HuH-7 (cell line): ENCODE measurements around the gene NECTIN3.
A peak's percentile ranks its signal among the peaks of the same experiment; 100 is the strongest.

Experiments used
- DNase-seq: peaks from one replicate; pipeline ENCODE4 v3.0.0; 2011; ENCODE audit warnings: low spot score

The NECTIN3 gene, protein sequence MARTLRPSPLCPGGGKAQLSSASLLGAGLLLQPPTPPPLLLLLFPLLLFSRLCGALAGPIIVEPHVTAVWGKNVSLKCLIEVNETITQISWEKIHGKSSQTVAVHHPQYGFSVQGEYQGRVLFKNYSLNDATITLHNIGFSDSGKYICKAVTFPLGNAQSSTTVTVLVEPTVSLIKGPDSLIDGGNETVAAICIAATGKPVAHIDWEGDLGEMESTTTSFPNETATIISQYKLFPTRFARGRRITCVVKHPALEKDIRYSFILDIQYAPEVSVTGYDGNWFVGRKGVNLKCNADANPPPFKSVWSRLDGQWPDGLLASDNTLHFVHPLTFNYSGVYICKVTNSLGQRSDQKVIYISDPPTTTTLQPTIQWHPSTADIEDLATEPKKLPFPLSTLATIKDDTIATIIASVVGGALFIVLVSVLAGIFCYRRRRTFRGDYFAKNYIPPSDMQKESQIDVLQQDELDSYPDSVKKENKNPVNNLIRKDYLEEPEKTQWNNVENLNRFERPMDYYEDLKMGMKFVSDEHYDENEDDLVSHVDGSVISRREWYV

GRCh38 chr3:111071257-111072030, at the start of gene NECTIN3:
Gene NECTIN3 (plus strand): TSS chr3:111071816. CDS start chr3:111072018, 202 bp downstream.
- DNase-seq: peak; percentile 94

GRCh38 chr3:111027868-111028267, 43.7 kb upstream of the NECTIN3 start:
- DNase-seq: no peak

GRCh38 chr3:111031538-111031937, 40.1 kb upstream of the NECTIN3 start:
- DNase-seq: no peak

GRCh38 chr3:111032677-111033076, 38.9 kb upstream of the NECTIN3 start:
- DNase-seq: no peak

DNA sequence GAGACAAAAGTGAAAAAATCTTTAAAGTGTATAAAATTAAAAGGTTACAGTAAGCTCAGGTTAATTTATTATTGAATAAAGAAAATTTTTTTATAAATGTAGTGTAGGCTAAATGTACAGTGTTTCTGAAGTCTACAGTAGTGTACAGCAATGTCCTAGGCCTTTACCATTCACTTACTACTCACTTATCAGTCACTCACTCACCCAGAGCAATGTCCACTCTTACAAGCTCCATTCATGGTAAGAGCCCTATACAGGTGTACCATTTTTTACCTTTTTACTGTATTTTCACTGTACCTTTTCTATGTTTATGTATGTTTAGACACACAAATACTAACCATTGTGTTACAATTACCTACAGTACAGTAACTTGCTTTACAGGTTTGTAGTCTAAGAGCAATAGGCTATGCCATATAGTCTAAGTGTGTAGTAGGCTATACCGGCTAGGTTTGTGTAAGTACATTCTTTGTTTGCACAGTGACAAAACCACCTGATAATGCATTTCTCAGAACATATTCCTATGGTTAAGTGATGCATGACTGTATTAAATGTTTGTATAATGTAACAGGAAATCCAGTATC, 38.1 kb upstream of the NECTIN3 start:
- DNase-seq: no peak

- DNase-seq: no peak
Measured at GRCh38 chr3:111035316-111035715, 36.3 kb upstream of the NECTIN3 start.

- no peak for DNase-seq
Measured at GRCh38 chr3:111035902-111036301, 35.7 kb upstream of the NECTIN3 start.

DNA sequence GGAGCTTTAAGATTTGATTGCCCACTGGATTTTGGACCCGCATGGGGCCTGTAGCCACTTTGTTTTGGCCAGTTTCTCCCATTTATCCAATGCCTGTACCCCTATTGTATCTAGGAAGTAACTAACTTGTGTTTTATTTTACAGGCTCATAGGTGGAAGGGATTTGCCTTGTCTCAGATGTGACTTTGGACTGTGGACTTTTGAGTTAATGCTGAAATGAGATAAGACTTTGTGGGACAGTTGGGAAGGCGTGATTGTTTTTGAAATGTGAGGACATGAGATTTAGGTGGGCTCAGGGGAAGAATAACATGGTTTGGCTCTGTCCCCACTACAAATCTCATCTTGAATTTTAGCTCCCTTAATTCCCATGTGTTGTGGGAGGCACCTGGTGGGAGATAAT, 30.7 kb upstream of the NECTIN3 start:
- DNase-seq: no peak

DNA sequence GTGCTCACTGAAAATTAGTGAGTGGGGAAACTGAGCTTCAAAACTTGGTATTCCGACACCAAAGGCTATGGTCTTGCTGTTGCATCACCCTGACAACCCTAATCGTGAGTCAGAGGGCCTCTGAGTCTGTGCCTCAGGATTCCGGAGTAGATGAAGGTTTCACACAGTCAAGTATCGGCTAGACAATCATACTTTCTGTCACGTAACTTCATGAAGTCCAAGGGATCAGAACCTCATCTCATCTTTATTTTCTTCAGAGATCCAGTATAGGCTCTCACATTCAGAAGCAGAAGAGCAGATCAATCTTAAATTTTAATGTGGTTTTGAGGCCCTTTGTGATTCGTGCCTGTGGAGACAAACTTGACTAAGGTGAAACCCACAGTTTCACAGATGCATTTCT, 26.1 kb upstream of the NECTIN3 start:
- DNase-seq: no peak

- no peak for DNase-seq
Measured at GRCh38 chr3:111047042-111047441, 24.6 kb upstream of the NECTIN3 start.

GRCh38 chr3:111047812-111048435, 23.7 kb upstream of the NECTIN3 start:
- DNase-seq: no peak

GRCh38 chr3:111051354-111051753, 20.3 kb upstream of the NECTIN3 start:
- DNase-seq: no peak

- no peak for DNase-seq
Measured at GRCh38 chr3:111068574-111068973, 3.0 kb upstream of the NECTIN3 start.

DNA sequence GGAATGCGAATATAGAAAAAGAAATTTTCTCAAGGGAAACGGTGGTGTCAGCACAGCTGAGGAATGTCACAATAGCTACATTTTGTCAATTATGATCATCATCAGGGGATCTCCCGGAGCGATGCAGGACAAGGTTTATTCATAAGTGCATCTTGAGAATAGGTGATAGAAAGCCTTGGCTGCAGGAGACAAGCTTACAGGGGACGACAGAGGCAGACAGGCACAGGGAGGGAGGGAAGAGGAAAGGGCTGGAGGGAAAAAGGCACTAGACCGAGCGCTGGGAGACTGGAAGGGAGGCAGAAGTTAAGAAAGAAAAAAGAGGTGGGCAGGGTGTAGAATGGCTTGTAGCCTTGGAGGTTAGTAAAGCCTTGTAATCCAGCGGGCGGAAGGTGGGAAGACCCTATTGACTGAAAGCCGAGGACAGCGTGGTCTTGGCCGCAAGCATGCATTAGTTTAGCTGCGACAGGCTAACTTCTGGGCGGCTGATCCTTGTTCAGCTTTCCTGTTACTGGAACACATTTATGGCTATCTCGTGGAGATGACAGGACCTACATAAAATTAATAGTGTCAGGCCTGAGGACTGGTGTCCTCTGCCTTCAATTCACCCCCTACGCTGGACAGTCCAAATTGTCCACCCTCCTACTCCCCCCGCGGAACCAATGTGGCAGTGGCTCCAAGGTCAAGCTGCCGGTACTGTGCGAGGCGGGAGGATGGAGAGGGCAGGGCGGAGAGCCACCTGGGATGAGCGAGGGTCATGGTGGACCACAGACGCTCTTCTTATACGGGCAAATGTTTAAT, 1.4 kb upstream of the NECTIN3 start:
- no peak for DNase-seq

- DNase-seq: no peak
Measured at GRCh38 chr3:111070772-111071256, 802 bp upstream of the NECTIN3 start.

DNA sequence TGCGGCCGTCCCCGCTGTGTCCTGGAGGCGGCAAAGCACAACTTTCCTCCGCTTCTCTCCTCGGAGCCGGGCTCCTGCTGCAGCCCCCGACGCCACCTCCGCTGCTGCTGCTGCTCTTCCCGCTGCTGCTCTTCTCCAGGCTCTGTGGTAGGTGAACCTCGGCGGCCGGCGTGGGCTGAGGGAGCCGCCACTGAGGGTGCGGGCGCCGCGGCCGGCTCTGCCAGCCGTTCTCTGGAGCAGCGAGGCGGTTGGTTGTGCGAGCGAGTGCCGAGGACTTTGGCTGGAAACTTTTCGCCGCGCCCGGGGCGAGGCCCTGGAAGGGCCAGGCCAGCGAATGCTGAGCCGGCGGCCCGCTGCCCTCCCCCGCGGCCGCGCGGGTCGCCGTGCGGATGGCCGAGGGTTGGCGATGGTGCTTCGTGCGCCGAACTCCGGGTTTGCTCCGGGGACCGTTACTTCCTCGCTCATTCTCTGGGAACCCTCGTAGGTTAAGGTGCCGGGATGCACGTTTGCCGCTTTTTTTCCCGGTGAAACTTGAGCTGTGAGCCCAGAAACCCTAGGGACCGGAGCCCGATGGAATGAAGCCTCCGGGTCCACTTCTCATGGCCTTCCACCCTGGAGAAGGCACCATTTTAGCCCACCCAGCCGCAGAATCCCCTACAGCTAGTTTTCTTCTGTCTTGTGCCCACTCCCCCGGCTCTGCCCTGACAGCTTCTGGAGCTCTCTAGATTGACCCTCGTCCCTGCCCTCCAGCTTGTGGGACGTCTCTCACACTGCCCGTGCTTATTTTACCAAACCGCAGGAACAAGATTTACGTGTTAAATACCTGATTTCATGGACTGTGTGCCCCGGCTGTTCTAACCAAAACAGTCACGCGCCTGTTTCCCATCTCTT, 660 bp downstream of the NECTIN3 start:
- DNase-seq: no peak

DNA sequence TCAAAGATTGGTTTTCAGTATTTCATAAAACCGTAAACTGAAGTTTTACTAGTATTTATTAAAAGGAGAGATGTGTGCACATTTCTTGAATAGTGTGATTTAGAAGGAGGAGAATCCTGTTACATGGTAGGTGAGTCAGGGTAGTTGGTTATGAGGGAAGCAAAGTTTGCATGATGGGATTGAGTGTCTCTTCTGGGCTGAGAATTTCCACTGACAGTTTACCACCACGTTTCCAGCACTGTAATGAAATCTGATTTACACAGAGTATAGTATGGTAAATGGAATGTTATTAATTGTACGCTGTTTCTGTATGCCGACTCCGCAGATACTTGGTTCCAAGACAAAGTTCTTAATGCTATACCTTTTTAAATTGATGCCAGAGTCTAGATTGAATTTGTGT, 1.6 kb downstream of the NECTIN3 start:
- no peak for DNase-seq

DNA sequence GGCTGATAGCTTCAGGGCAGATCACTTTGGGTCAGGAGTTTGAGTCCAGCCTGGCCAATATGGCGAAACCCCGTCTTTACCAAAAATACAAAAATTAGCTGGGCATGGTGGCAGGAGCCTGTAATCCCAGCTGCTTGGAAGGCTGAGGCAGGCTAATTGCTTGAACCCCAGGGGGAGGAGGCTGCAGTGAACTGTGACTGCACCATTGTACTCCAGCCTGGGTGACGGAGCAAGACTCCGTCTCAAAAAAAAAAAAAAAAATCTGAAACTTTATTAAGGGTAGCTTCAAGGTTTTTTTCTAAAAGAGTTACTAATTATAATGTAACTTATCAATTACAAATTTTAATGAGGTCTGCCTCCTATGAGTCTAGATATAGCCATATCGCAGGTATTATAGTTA, 5.1 kb downstream of the NECTIN3 start:
- no peak for DNase-seq

DNA sequence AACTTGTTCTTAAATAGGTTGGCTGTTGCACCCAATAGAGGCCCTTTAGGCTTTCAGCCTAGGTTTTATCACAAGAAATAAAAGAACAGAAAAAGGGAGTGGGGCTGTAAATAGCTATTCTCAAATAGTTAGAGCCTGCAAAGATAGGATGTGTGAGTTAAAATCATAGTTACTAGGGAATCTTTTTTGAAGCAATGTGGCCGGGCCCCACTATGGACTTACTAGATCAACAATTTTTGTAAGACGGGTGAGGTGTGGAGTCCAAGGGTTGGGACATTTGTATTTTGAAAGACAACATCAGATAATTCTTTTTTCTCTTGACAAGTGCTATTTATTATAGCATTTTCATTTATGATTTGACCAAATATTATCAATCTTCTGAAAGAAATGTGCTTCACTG, 5.8 kb downstream of the NECTIN3 start:
- peak; percentile 32 for DNase-seq

DNA sequence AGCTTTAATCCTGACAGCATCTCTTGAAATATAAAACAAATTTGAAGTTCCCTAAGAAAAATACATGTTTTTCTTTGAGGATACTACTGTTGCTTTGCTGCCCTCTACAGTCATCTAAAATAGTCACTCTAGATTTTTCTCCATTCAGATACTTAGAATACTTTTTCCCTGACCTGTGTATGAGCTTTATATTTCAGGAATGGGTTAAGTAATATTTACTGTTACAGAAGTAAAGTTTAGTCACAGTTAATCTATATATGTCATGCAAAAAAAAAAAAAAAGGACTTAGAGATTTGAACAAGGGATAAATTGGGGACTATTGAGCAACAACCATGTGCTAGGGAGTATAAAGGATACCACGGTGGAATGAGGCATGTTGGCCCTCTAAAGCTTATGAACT, 8.8 kb downstream of the NECTIN3 start:
- peak; percentile 30 for DNase-seq
